Measurements from ENCODE around the gene MYRIP. TPM values are rescaled to one million over a fixed set of nuclear protein-coding genes. Genes with fewer than 3 reads are reported as not detected.
"Not testable (repeated sequence)": the region's sequence is repeated elsewhere in the genome, so short reads cannot be mapped to it uniquely, and the experiment has no call there.

The MYRIP gene
- total RNA-seq, 2 donors from 2014 or later, result 4.8 to 9.3 TPM

DNA sequence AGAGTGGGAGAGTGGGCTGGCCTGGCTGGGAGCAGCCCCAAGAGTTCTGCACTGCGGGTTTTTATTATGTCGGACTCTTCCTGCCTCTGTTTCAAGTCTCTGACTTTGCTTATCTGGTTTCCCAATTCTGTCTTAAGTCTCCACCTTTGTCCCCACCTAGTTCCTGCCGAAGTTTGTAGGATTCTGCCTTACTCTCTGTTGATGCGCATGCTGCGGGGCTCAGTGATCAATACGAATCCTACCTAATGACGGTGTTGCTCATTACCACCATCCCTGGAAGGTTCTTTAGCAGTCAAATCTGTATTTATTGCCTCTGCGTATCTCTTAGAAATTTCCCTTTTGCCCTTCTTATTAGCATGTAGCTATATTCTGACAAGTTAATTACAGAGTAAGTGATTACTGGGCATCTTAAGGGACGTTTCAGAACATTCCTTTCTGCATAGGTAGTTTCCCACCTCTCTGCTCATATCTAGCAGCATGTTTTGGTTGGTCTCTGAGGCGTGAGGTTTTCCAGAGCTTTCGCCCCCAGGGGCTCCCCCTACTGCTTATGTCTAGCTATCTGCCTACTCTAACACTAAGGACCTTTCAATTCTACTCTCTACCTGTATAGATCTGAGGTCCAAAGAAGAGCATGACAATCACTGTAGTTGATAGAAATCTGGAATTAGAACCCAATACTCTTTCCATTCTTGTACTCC lies 264.1 kb downstream of the MYRIP start:
- no peak overlapping the region for H3K4me3 ChIP-seq
- DNase-seq (ENCODE audit: low spot score), result no peak
- intact Hi-C loops (cut with DNase I), result no loop called here

DNA sequence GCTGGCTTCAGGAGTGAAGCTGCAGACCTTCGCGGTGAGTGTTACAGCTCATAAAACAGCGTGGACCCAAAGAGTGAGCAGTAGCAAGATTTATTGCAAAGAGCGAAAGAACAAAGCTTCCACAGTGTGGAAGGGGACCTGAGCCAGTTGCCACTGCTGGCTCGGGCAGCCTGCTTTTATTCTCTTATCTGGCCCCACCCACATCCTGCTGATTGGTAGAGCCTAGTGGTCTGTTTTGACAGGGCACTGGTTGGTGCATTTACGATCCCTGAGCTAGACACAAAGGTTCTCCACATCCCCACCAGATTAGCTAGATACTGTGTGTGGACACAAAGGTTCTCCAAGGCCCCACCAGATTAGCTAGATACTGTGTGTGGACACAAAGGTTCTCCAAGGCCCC lies 267.7 kb downstream of the MYRIP start:
- H3K27ac ChIP-seq; H3K36me3 ChIP-seq; DNase-seq (ENCODE audit: low spot score); H3K9me3 ChIP-seq; intact Hi-C loops (cut with DNase I); H3K4me3 ChIP-seq; H3K4me1 ChIP-seq (replicated peaks); H3K27me3 ChIP-seq (replicated peaks; ENCODE audit: insufficient read depth): not testable (repeated sequence)
- 38% methylated on average over 6 of the region's 6 CpGs for WGBS

More for the DNA sequence above, 264.1 kb downstream of the MYRIP start:
- Histone ChIP-seq H3K27me3 (replicated peaks; ENCODE audit: insufficient read depth) (no peaks in the 10 kb centered on the region), H3K4me1 (replicated peaks) (no peaks in the 10 kb centered on the region), H3K36me3 (no peaks in the 10 kb centered on the region), H3K9me3 (no peaks in the 10 kb centered on the region), H3K27ac (no peak overlapping the region)
- WGBS, result 71% methylated on average over 11 of the region's 11 CpGs
- TF ChIP-seq, protein P1, sequence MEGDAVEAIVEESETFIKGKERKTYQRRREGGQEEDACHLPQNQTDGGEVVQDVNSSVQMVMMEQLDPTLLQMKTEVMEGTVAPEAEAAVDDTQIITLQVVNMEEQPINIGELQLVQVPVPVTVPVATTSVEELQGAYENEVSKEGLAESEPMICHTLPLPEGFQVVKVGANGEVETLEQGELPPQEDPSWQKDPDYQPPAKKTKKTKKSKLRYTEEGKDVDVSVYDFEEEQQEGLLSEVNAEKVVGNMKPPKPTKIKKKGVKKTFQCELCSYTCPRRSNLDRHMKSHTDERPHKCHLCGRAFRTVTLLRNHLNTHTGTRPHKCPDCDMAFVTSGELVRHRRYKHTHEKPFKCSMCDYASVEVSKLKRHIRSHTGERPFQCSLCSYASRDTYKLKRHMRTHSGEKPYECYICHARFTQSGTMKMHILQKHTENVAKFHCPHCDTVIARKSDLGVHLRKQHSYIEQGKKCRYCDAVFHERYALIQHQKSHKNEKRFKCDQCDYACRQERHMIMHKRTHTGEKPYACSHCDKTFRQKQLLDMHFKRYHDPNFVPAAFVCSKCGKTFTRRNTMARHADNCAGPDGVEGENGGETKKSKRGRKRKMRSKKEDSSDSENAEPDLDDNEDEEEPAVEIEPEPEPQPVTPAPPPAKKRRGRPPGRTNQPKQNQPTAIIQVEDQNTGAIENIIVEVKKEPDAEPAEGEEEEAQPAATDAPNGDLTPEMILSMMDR (IDR thresholded peaks at IDR 0.05), result no peak
- TF ChIP-seq POLR2A (IDR thresholded peaks at IDR 0.05) (no peak), POLR2AphosphoS5 (IDR thresholded peaks at IDR 0.05) (no peak)

DNA sequence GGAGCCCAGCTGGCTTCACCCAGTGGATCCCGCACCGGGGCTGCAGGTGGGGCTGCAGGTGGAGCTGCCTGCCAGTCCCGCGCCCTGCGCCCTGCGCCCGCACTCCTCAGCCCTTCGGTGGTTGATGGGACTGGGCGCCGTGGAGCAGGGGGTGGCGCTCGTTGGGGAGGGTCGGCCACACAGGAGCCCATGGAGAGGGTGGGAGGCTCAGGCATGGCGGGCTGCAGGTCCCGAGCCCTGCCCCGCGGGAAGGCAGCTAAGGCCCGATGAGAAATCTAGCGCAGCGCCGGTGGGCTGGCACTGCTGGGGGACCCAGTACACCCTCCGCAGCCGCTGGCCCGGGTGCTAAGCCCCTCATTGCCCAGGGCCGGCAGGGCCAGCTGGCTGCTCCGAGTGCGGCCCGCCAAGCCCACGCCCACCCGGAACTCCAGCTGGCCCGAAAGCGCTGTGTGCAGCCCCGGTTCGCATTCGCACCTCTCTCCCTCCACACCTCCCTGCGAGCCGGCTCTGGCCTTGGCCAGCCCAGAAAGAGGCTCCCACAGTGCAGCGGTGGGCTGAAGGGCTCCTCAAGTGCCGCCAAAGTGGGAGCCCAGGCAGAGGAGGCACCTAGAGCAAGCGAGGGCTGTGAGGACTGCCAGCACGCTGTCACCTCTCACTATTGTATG lies 268.6 kb downstream of the MYRIP start:
- intact Hi-C loops (cut with DNase I); H3K27ac ChIP-seq; H3K36me3 ChIP-seq; H3K9me3 ChIP-seq; DNase-seq (ENCODE audit: low spot score); H3K4me3 ChIP-seq; H3K4me1 ChIP-seq (replicated peaks); H3K27me3 ChIP-seq (replicated peaks; ENCODE audit: insufficient read depth): not testable (repeated sequence)
- WGBS, result 98% methylated on average over 27 of the region's 41 CpGs

DNA sequence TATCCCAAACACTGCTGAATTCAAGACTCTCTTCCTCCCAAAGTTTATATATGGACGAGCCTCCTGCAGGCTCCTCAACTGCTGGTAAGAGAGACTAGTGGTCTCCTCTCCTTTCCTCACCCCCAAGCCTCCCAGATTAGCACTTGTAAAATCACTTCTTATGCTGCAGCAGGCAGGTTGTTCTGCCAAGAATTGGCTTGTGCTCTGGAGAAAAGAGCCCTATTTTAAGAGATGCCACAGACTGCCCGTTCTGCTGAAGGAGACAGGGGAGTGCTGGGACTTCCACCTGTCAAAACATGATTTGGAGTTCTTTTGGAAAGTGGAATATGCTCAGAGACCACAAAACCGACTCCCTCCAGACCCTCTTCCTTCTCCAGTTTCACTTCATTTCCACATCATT lies 269.2 kb downstream of the MYRIP start:
- DNase-seq (ENCODE audit: low spot score), result no peak
- H3K4me1 ChIP-seq (replicated peaks), result no peaks in the 10 kb centered on the region
- TF ChIP-seq POLR2A (IDR thresholded peaks at IDR 0.05) (no peak), POLR2AphosphoS5 (IDR thresholded peaks at IDR 0.05) (no peak)
- TF ChIP-seq, protein P1 (IDR thresholded peaks at IDR 0.05), result no peak
- 63% methylated on average over 3 of the region's 3 CpGs for WGBS
- H3K4me3 ChIP-seq, result no peak overlapping the region
- H3K27ac ChIP-seq, result no peak overlapping the region
- no peaks in the 10 kb centered on the region for H3K36me3 ChIP-seq
- intact Hi-C loops (cut with DNase I), result no loop called here
- H3K9me3 ChIP-seq, result no peaks in the 10 kb centered on the region
- H3K27me3 ChIP-seq (replicated peaks; ENCODE audit: insufficient read depth), result no peaks in the 10 kb centered on the region

DNA sequence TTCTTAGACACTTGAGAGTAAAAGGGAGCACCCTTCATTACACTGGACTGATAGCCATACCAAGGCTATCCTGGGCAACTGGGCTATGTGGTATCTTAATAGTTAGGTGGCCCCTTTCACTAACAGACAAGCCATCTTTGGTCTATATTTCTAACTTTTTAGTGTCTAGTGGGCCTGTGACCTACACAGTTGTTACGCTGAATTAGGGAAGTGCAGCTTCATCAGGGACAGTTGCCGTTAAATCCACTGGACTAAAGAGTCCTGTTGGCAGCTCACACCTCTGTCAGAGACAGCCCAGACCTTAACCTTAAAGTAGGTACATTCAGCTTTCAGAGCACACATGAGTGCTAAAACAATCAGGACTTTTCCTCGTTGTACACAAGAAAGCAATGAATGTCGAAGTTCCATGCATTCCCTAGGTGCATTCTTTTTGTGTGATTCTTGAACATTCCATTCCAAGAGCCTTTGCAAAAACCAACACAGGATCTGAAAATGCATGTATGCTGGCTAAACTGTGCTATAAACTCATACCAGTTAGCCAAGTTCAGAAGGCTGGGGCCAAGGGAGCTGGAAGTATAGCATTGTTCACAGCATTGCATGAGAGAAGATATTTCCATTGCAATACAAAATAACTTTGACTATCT lies 269.9 kb downstream of the MYRIP start:
- WGBS, result 75% methylated on average over 4 of the region's 4 CpGs
- H3K4me3 ChIP-seq, result no peak overlapping the region
- H3K9me3 ChIP-seq, result no peaks in the 10 kb centered on the region
- DNase-seq (ENCODE audit: low spot score), result no peak
- intact Hi-C loops (cut with DNase I), result no loop called here
- no peaks in the 10 kb centered on the region for H3K27me3 ChIP-seq (replicated peaks; ENCODE audit: insufficient read depth)
- H3K4me1 ChIP-seq (replicated peaks), result no peaks in the 10 kb centered on the region
- no peak overlapping the region for H3K27ac ChIP-seq
- no peaks in the 10 kb centered on the region for H3K36me3 ChIP-seq
- TF ChIP-seq, protein P1 (IDR thresholded peaks at IDR 0.05), result no peak
- TF ChIP-seq POLR2A (IDR thresholded peaks at IDR 0.05) (no peak), POLR2AphosphoS5 (IDR thresholded peaks at IDR 0.05) (no peak)
